Measurements from ENCODE around the gene GAL3ST2.
"Not testable (repeated sequence)": the region's sequence is repeated elsewhere in the genome, so short reads cannot be mapped to it uniquely, and the experiment has no call there.

Gene GAL3ST2

DNA sequence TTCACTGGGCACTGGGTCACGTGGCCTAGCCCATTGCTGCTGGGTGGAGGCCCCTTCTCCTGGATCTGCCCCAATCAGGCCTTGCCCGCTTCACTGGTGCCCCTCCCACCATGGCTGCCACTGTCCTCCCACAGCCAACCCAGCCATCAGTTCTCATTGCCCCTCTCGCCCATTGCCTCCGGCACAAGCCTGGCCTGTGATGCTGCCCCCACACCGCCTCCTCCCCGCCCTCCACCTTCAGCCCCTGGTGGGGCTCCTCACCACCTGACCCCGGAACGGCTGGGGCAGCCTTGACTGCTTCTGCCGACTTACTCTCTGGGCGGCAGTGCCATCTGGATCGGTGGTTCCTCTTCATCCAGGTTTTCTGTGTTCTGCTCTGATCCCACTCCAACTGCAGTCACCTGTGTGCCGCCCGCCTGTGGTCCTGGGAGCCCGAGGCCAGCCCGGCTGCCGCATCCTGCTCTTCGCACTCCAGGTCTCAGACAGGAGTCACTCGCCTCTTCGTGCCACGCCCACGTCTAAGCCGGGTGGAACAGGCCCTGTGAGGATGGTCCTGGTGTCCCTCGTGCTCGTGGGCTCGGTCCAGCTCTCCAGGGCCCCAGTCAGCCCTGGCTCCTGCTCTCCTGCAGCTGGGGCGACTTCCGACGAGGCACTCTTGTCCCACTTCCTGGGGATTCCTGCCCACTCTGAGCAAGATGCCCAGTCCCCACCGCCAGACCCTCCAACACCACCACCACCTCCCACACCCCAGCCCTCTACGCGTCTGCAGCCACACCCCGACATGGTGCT, 28.0 kb upstream of the GAL3ST2 start:
- no peak for DNase-seq (ENCODE audit: low read depth)

DNA sequence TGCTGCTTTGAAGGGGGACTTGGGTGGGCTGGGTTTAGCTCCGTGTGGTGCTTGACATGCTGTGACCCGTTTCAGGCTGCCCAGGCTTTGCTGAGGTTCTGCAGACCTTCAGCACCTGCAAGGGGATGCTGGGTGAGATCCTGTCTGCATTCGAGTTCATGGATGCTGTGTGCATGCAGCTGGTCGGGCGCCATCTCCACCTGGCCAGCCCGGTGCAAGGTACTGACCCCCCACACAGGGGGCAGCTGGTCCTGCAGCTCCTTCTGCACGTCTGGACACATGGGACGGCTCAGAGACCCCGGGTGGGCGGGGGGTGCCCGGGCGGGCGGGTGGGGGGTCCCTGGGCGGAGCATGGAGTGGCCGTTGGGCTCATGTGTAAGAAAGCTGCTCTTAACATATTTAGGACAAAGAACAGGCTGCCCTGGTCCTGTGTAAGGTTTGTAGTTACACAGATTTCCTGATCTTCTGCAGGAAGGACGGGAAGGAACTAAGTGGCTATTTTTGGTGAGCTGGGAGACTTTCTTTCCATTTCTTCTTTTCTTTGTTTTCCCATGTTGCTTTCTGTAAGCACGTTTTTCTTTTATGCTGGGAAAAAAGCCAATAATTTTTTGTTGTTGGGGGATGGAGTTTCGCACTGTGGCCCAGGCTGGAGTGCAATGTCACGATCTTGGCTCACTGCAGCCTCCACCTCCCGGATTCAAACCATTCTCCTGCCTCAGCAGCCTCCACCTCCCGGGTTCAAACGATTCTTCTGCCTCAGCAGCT, 26.4 kb upstream of the GAL3ST2 start:
- no peak for DNase-seq (ENCODE audit: low read depth)

DNA sequence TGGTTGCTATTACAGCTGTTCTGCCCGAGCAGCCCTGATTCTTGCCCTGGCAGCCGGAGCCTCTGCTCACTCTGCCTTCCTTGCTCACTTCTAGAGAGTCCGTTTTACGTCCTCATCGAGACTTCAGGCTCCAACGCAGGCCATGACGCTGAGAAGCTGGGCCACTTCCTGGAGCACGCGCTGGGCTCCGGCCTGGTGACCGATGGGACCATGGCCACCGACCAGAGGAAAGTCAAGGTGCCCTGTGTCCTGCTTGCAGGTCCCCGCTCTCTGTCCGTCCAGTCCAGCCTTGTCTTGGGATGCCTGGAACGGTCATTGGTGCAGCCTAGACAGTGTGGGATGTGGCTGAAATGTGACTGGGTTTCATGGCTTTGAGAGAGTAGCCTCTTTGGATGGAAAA, 25.5 kb upstream of the GAL3ST2 start:
- no peak for DNase-seq (ENCODE audit: low read depth)

DNA sequence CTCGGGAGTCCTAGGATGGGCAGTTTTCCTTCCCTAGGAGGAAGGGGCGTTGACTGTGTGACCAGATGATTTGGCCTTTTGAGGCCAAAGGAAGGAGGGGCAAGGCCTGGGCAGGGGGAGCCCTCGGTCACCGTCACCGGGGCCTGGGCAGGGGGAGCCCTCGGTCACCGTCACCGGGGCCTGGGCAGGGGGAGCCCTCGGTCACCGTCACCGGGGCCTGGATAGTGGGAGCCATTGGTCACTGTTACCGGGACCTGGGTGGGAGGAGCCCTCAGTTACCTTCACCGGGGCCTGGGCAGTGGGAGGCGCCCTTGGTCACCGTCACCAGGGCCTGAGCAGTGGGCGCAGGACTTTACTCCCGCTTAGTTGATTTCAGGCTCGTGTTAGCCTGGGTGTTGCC, 24.8 kb upstream of the GAL3ST2 start:
- no peak for DNase-seq (ENCODE audit: low read depth)

DNA sequence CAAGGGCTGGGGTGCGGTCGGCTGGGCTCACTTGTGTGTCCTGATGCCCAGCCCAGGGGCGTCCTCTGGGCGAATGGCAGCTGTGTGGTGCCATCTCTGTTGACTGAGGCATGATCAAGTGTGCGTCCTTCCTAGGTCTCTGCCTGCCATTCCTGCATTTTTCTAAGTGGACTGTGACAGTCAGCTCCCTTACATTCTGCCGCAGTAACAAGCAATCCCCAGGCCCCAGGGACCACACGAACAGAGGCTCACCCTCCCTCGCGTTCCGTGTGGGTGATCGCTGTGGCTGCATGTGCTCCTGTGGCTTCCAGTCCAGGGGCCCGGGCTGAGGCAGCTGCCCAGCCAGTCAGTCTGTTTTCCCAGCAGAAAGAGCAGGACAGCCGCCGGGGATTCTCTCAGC, 24.4 kb upstream of the GAL3ST2 start:
- no peak for DNase-seq (ENCODE audit: low read depth)

DNA sequence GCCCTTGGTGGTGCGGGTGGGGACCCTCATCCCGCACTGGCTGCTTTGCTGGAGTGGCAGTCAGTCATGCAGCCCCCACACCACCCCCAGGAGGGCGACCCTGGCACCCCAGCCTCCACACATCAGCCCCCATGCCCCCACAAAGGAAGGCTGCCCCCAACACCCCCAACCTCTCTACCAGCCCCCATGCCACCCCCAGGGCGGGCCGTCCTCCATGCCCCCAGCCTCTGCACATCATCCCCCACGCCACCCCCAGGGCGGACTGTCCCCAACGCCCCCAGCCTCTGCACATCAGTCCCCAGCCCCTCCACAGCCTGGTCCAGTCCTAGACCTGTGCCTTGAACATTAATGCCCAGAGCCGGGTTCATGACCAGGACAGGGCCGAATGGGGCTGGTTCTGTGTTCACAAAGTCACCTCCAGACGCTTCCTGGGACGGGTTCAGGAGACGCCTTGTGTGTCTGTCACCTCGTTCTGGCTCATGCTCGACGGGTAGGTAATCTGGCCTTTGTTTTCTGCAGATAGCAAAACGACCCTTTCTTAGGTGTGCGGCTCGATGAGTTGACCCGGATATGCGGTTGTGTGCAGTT, 23.8 kb upstream of the GAL3ST2 start:
- DNase-seq (ENCODE audit: low read depth), result no peak

DNA sequence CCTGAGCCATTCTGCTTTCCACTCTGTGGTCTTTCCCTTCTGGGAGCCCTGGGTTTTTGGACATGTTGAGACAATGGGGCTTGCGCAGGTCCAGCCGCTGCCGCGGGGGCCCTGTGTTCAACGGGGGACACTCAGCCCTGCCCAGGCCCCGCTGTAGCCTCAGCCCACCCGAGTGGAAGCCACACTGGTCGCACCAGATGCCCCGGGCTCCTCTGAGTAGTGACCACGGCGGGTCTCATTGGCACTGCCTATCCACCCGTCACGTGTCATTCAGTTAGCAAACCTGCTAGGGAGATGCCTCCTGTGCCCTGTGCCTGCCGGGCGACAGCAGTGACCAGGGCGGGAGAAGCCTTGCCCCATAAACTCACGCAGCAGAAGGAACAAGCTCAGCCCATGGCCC, 23.1 kb upstream of the GAL3ST2 start:
- no peak for DNase-seq (ENCODE audit: low read depth)

DNA sequence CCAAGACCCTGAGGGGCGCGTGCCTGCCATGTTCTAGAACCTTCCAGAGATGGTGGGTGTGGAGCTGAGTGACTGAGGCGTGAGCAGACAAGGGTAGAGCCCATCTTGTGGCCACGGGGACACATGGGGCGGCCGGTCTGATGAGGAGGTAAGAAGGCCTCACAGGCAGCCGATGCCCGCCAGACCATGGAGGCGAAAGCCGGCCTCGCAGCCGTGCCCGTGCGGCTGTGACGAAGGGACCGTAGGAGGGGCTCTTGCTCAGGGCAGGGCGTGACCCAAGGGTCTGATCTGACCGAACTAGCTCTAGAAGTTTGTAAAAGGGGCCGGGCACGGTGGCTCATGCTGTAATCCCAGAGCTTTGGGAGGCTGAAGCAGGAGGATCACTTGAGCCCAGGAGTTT, 22.6 kb upstream of the GAL3ST2 start:
- no peak for DNase-seq (ENCODE audit: low read depth)

DNA sequence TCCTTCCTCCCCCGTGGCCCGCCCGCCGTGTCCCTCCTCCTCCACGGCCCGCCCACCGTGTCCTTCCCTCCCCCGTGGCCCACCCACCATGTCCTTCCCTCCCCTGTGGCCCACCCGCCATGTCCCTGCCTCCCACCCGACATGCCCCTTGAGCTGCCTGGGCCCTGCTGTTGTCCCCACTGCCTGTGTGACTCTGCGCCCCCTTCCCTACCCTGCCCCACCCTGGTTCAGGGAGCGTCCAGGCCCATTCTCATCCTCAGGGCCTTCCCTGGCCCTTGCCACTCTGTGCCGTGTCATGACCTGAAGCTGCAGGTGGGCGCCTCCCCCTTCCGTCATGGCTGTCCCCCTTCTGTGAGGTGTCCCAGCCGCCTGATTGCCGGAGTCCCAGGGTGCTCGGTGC, 21.5 kb upstream of the GAL3ST2 start:
- no peak for DNase-seq (ENCODE audit: low read depth)

DNA sequence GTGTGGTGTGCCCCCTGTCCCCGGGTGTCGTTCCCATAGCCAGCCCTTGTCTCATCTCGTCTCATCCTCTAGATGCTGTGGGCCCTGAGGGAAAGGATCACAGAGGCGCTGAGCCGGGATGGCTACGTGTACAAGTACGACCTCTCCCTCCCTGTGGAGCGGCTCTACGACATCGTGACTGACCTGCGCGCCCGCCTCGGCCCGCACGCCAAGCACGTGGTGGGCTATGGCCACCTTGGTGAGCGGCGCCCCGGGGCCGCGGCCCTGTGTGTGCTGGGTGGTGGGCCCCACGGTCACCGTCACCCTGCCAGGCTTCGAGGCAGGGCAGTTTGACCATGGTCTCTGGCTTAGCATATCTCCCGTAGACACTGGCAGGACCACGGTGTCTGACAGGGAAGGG, 20.8 kb upstream of the GAL3ST2 start:
- DNase-seq (ENCODE audit: low read depth), result no peak

DNA sequence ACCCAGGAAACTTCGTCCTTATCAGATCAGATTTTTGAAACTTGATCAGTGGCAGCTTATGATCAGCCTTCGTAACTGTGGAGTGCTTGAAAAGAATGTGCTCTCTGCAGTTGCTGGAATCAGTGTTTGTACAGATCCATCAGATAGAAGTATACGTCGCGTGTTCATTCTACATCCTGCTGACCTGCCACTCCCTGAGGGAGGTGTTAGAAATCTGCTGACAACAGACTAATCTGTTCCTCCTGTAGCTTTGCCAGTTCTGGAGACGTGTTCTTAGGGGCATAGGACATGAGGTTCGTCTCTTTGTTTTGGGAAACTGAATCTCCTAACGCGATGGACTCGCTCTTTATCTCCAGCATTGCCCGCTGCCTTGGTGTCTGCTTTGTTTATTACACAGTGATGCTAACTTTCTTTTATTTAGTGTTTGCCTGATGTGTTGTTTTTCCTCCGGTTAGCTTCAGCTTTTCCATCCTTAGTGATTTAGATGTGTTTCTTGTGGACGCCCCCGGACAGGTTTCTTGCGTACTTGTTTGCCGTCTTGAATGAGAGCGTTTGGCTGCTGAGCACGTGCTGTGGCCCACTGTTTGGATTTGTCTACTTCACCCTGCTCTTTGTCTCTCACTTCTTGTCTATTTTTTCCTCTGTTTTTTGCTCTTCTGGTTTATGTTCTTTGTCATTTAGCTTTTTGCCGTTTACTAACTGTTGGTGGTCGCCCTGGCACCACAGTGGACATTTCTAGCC, 17.4 kb upstream of the GAL3ST2 start:
- no peak for DNase-seq (ENCODE audit: low read depth)

DNA sequence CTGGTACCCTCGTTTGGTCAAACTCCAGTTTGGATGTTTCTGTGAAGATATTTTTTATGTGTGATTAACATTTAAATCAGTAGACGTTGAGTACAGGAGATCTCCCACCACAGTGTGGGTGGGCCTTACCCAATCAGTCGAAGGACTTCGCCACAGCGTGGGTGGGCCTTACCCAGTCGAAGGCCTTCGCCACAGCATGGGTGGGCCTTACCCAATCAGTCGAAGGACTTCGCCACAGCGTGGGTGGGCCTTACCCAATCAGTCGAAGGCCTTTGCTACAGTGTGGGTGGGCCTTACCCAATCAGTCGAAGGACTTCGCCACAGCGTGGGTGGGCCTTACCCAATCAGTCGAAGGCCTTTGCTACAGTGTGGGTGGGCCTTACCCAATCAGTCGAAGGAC, 16.7 kb upstream of the GAL3ST2 start:
- not testable (repeated sequence) for DNase-seq (ENCODE audit: low read depth)

DNA sequence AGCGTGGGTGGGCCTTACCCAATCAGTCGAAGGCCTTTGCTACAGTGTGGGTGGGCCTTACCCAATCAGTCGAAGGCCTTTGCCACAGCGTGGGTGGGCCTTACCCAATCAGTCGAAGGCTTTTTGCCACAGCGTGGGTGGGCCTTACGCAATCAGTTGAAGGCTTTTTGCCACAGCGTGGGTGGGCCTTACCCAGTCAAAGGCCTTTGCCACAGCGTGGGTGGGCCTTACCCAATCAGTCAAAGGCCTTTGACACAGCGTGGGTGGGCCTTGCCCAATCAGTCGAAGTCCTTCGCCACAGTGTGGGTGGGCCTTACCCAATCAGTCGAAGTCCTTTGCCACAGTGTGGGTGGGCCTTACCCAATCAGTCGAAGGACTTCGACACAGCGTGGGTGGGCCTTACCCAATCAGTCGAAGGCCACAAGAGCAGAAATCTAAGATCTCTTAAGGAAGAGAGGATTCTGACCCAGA, 16.3 kb upstream of the GAL3ST2 start:
- DNase-seq (ENCODE audit: low read depth), result no peak

DNA sequence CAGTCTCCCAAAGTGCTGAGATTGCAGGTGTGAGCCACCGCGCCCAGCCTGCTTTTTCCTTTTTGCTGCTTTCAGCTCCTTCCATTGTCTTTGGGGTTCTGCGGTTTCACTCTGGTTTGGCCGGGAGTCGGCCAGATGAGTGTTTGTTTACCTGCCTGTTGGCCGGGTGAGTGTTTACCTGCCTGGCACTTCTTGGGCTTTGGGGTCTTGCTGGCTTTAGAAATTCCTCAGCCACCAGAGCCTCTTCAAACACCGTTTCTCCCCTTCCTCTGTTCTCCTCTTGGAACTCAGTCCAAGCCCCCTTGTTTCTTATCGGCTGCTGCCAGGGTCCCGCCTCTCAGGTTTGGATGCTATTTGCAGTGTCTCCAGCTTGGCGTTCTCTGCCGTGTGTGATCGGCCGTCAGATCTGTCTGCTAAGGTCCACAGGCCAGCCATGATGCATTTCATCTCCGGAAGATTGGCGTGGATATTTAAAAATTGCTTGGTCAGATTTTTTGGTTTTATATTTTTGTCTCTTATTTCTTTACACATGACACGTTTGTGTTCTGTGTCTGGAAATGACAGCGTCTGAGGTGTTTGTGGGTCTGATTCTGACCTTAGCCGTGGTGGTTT, 14.2 kb upstream of the GAL3ST2 start:
- DNase-seq (ENCODE audit: low read depth), result no peak

DNA sequence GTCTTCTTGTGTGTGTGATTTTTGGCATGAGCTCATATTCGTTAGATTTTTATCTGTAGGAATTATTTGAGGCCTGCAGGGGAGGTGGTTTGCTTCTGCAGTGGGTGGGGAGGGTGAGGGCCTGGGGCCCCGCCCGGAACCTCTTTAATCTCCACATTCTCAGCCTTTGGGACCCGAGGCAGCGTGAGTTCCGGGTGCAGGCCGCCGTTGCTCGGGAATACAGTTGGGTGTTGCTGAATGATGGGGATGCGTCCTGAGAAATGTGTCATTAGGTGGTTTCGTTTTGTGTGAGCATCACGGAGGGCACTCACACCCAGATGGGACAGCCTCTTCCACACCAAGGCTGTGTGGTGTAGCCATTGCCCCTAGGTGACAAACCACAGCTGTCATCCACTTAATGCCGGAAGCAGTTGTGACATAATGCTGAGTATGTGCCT, 13.7 kb upstream of the GAL3ST2 start:
- no peak for DNase-seq (ENCODE audit: low read depth)

DNA sequence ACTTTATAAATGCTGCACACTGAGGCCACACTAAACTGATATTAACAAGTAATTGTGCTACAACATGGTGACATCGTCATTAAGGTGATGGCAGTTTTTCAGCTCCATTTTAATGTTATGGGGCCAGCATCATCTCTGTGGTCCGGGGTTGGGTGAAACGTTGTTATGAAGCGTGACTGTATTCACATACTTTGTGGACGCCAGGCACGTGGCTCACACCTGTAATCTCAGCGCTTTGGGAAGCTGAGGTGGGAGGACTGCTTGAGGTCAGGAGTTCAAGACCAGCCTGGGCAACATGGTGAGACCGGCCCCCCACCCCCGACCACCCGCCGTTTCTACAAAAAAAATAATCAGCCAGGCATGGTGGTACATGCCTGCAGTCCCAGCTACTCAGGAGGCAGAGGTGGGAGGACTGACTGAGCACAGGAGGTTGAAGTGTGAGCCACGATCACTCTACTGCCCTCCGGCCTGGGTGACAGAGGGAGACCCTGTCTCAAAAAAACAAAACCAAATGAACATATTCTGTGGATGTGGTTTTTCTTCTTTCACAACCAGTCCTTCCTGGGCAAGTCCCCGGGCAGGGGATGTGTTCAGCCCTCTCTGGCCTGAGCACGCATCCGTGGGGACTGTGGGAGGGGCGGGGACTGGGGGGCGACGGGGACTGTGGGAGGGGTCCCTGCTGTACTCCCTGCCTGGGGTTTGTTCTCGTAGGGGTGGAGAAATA, 12.9 kb upstream of the GAL3ST2 start:
- no peak for DNase-seq (ENCODE audit: low read depth)

DNA sequence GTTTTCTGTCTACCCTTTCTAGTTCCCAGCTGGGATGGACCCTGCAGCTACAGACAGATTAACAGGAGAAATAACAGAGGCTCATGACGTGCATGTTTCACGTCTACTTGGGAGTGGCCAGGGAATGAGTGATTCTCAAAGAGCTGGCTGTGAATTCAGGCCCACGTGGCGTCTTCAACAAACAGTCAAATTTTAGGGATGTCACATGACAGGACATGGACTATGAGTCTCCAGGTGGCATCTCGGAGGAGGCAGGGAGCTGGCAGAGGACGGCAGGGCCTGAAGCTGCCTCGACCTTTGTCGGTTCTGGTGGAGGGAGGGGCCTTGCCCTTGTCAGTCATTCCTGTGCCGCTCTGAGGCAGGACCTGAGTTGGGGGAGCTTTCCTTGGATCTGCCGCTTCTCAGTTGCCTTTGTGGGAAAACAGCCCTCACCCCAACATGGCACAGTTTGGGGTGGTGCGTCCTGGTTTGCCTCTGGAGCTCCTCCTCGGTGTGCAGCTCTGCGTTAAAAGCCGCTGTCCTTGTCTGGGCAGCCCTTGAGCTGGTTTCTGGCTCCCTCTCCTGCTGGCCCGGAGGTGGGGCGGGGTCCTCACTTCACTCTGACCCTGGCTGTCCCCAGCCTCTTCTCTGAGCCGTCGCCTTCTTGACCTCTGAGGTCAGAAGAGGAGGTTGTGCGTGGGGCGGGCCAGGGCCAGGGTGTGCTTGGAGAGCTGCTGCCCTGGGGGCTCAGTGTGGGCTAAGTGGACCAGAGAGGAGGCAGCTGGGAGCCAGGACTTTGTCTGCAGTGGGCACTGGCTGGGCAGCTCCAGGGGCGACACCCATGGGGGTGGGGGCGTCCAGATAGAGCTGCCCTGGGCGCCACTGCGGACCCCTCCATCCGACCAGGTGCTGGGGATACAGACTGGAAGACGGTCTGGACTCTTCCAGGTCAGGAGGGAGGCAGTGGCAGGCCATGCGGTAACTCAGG, 12.1 kb upstream of the GAL3ST2 start:
- no peak for DNase-seq (ENCODE audit: low read depth)

DNA sequence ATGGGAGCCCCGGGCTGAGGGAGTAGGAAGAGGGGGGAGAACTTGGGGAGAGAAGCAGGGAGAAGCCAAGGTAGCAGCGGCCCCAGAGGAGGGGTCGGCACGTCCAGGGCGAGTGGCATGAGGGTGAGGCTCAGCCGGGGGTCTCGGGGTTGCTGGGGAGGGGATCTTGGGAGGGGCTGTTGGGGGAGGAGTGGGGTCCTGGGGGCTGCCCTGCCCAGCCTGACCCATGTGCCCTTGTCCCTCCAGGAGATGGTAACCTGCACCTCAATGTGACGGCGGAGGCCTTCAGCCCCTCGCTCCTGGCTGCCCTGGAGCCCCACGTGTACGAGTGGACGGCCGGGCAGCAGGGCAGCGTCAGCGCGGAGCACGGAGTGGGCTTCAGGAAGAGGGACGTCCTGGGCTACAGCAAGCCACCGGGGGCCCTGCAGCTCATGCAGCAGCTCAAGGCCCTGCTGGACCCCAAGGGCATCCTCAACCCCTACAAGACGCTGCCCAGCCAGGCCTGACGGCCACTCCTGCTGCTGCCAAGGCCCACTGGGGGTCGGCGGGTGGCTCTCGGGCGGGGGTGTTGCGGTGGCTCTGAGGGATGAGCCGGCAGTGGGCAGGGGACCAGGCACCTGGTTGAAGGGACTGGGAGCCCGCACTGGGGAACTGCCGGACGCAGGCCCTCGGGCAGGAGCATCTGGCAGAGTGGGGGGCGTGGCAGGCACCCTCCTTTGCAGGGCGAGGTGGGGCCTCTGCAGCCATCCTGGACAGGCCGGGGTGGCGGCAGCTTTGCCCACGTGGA, 9.0 kb upstream of the GAL3ST2 start:
- no peak for DNase-seq (ENCODE audit: low read depth)

DNA sequence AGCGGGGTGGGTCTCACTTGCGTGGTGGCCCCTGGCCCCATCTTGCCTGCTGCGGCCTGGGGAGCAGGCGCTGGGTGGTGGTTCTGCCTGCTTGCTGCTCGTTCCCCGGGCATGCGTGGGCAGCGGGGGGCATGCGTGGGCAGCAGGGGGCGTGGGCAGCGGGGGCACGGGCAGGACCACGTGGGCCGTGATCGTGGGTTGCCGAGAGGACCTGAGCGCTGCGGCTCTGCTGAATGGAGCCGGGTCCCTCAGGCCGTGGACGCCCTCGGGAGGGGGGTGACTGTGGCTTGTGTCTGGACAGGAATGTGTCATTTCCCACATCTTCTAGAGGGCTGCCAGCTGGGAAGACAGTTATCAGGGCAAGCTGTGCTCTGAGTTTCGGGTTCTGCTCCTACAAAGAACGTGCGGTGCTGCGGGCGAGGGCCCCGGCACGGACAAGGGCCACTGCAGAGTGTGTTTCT, 8.3 kb upstream of the GAL3ST2 start:
- no peak for DNase-seq (ENCODE audit: low read depth)
